T-cell (primary cell): ENCODE results near the gene ADAM12. TPM values are rescaled to one million over a fixed set of nuclear protein-coding genes. Genes with fewer than 3 reads are reported as not detected.

ENCODE experiments used
- ATAC-seq, 4 experiments: fragments of 200-7000 bp in 3 of 4; fragments of 150-1000 bp in 1 of 4; cut with Tn5 transposase; replicated peaks in 1 of 4; 1 replicate in 3 of 4; 2 replicates in 1 of 4; pipeline ENCODE4 v1.10.0; 2021; ENCODE audit warnings: moderate library complexity in 3 of 4, mild to moderate bottlenecking in 2 of 4, moderate number of reproducible peaks in 1 of 4
- CTCF ChIA-PET, 2 donors: fragments of 300-600 bp; sonication (Branson Sonifier 250); formaldehyde crosslinking; loops; one replicate each; lab custom pipeline; 2022; ENCODE audit warnings: antibody characterized with exemption in 2 of 2; lab: Charles Lee
- POLR2A ChIA-PET, 2 donors: fragments of 300-600 bp; sonication (Branson Sonifier 250); formaldehyde crosslinking; loops; one replicate each; lab custom pipeline; 2022; ENCODE audit warnings: antibody characterized with exemption in 2 of 2; lab: Charles Lee
- DNase-seq, 35 experiments: peaks; one replicate each; pipeline versions ENCODE4 v3.0.0 to v3.0.0-alpha.2; 2013 to 2023
- H3K27ac ChIP-seq: one replicate; pipeline ENCODE4 v1.5.1; 2013; ENCODE audit warnings: low read length
- H3K27me3 ChIP-seq, 2 experiments: replicated peaks in 1 of 2; 1 replicate in 1 of 2; 2 replicates in 1 of 2; pipeline versions ENCODE4 v1.6.1 to v1.7.0; 2013; ENCODE audit warnings: low read length in 1 of 2, mixed read lengths in 1 of 2; ENCODE audit not compliant: control insufficient read depth in 2 of 2, insufficient read depth in 2 of 2; ENCODE audit errors: extremely low read depth in 1 of 2
- H3K36me3 ChIP-seq, 2 donors: 1 replicate in 1 of 2; 2 replicates in 1 of 2; pipeline versions ENCODE4 v1.6.1 to v1.7.0; 2013; ENCODE audit warnings: low read length in 1 of 2; ENCODE audit not compliant: control insufficient read depth in 2 of 2, insufficient read depth in 1 of 2; ENCODE audit errors: extremely low read depth in 1 of 2
- H3K4me1 ChIP-seq, 2 experiments: 1 replicate in 1 of 2; 2 replicates in 1 of 2; pipeline versions ENCODE4 v1.6.1 to v1.7.0; 2013; ENCODE audit warnings: low read length in 2 of 2, mixed read lengths in 1 of 2; ENCODE audit not compliant: insufficient read depth in 2 of 2, control insufficient read depth in 1 of 2; ENCODE audit errors: extremely low read depth in 1 of 2
- H3K4me3 ChIP-seq, 2 donors: 1 replicate in 1 of 2; 2 replicates in 1 of 2; pipeline versions ENCODE4 v1.5.1 to v1.7.0; 2013; ENCODE audit warnings: mild to moderate bottlenecking in 2 of 2, low read length in 1 of 2, moderate library complexity in 1 of 2; ENCODE audit not compliant: control insufficient read depth in 1 of 2; ENCODE audit errors: extremely low read depth in 1 of 2
- H3K9me3 ChIP-seq: 2 replicates; pipeline ENCODE4 v1.7.0; 2013
- H3K27ac Mint-ChIP-seq, 2 donors: one replicate each; pipeline ENCODE4 v1.8.0; 2020 to 2021; ENCODE audit warnings: mild to moderate bottlenecking in 2 of 2, mixed read lengths in 2 of 2
- H3K27me3 Mint-ChIP-seq, 2 donors: one replicate each; pipeline ENCODE4 v1.8.0; 2021 to 2022; ENCODE audit warnings: mixed read lengths in 2 of 2
- H3K36me3 Mint-ChIP-seq: one replicate; pipeline ENCODE4 v1.8.0; 2021; ENCODE audit warnings: mixed read lengths
- H3K4me1 Mint-ChIP-seq, 3 donors: one replicate each; pipeline ENCODE4 v1.8.0; 2020 to 2022; ENCODE audit warnings: mixed read lengths in 3 of 3, mild to moderate bottlenecking in 1 of 3
- H3K4me3 Mint-ChIP-seq, 3 donors: one replicate each; pipeline ENCODE4 v1.8.0; 2020 to 2022; ENCODE audit warnings: mild to moderate bottlenecking in 3 of 3, mixed read lengths in 3 of 3, moderate library complexity in 3 of 3
- H3K9me3 Mint-ChIP-seq, 3 donors: one replicate each; pipeline ENCODE4 v1.8.0; 2020 to 2022; ENCODE audit warnings: mixed read lengths in 3 of 3
- WGBS: methylation state at CpG from one replicate; pipeline ENCODE4 v1.1.5; 2013; ENCODE audit warnings: missing lambda C conversion rate; ENCODE audit not compliant: insufficient coverage; 5-methylcytosine and 5-hydroxymethylcytosine counted together
- total RNA-seq, 35 experiments: library from RNA in 6 of 35; stranded (reverse) in 6 of 35; fragments of 120-200 nt in 1 of 35; gene quantifications; one replicate each; pipeline versions ENCODE4 v1.2.1 to v1.2.4 and lab custom pipeline; 2013 to 2026

Gene ADAM12
- total RNA-seq, 5 donors from 2014 or later (not counting 1 experiment from before 2014, with no cell fraction given), result 0.35 to 5.7 (median 1.2) TPM

- H3K4me1 Mint-ChIP-seq, result peaks cover 4 to 20% (median 7%) of the 10 kb centered on the region in 3 donors
- H3K27ac ChIP-seq, result no peak overlapping the region
- no peak overlapping the region for H3K4me3 Mint-ChIP-seq
- no peak for ATAC-seq
- peaks cover 0 to 2% of the 10 kb centered on the region in 2 experiments for H3K4me1 ChIP-seq
- no peaks in the 10 kb centered on the region for H3K27me3 ChIP-seq
- DNase-seq, result no peak
- no peak overlapping the region for H3K4me3 ChIP-seq
- H3K36me3 Mint-ChIP-seq, result no peaks in the 10 kb centered on the region
- WGBS, result no CpG with 5 or more reads among the region's 4 CpGs
- no peaks in the 10 kb centered on the region for H3K27me3 Mint-ChIP-seq
- peaks cover 0 to 11% (median 4%) of the 10 kb centered on the region in 3 donors for H3K9me3 Mint-ChIP-seq
- H3K27ac Mint-ChIP-seq, result no peak overlapping the region
- ChIA-PET POLR2A (no interaction called here), CTCF (interaction anchor here in 1 of 2 donors (0.7 kb wide), 1 partner anchor 15 kb away, joined by 4 read pairs; no protein-coding TSS in a partner anchor)
- H3K9me3 ChIP-seq, result no peaks in the 10 kb centered on the region
- H3K36me3 ChIP-seq, result no peaks in the 10 kb centered on the region
These were observed 256.9 kb downstream of the ADAM12 start for GRCh38 chr10:126131341-126131740.

- ATAC-seq (no peak), DNase-seq (no peak)
- Mint-ChIP-seq H3K9me3 (peaks cover 0 to 11% (median 4%) of the 10 kb centered on the region in 3 donors), H3K27ac (no peak overlapping the region), H3K36me3 (no peaks in the 10 kb centered on the region), H3K4me1 (peaks cover 0 to 12% (median 0%) of the 10 kb centered on the region in 3 donors), H3K27me3 (no peaks in the 10 kb centered on the region), H3K4me3 (no peak overlapping the region)
- H3K9me3 ChIP-seq, result no peaks in the 10 kb centered on the region
- no peaks in the 10 kb centered on the region for H3K4me1 ChIP-seq
- no peaks in the 10 kb centered on the region for H3K27me3 ChIP-seq
- 83% methylated on average over 7 of the region's 9 CpGs for WGBS
- POLR2A ChIA-PET, result no interaction called here
- H3K36me3 ChIP-seq, result no peaks in the 10 kb centered on the region
- H3K27ac ChIP-seq, result no peak overlapping the region
- H3K4me3 ChIP-seq, result no peak overlapping the region
- CTCF ChIA-PET, result interaction anchor here in 1 of 2 donors (0.7 kb wide), 1 partner anchor 21 kb away, joined by 7 read pairs; no protein-coding TSS in a partner anchor
These were observed 258.0 kb downstream of the ADAM12 start for GRCh38 chr10:126130271-126130710.

GRCh38 chr10:126129026-126129425, 259.3 kb downstream of the ADAM12 start:
- H3K27me3 Mint-ChIP-seq, result no peaks in the 10 kb centered on the region
- 64% methylated on average over 5 of the region's 7 CpGs for WGBS
- no peaks in the 10 kb centered on the region for H3K9me3 ChIP-seq
- no peaks in the 10 kb centered on the region for H3K36me3 Mint-ChIP-seq
- H3K27ac ChIP-seq, result no peak overlapping the region
- no peaks in the 10 kb centered on the region for H3K27me3 ChIP-seq
- DNase-seq (no peak), ATAC-seq (no peak)
- H3K36me3 ChIP-seq, result no peaks in the 10 kb centered on the region
- no peaks in the 10 kb centered on the region for H3K4me1 ChIP-seq
- H3K4me3 Mint-ChIP-seq, result no peak overlapping the region
- POLR2A ChIA-PET, result no interaction called here
- H3K9me3 Mint-ChIP-seq, result peaks cover 0 to 11% (median 4%) of the 10 kb centered on the region in 3 donors
- H3K27ac Mint-ChIP-seq, result no peak overlapping the region
- CTCF ChIA-PET, result interaction anchor here (0.6 to 0.7 kb wide), 2 partner anchors 167 to 209 kb away, joined by 3 to 4 read pairs; no protein-coding TSS in a partner anchor
- peaks cover 0 to 12% (median 0%) of the 10 kb centered on the region in 3 donors for H3K4me1 Mint-ChIP-seq
- no peak overlapping the region for H3K4me3 ChIP-seq

- Histone ChIP-seq H3K27ac (no peak overlapping the region), H3K9me3 (no peaks in the 10 kb centered on the region), H3K4me1 (no peaks in the 10 kb centered on the region), H3K27me3 (no peaks in the 10 kb centered on the region), H3K36me3 (no peaks in the 10 kb centered on the region), H3K4me3 (no peak overlapping the region)
- Mint-ChIP-seq H3K36me3 (no peaks in the 10 kb centered on the region), H3K9me3 (peaks cover 0 to 11% (median 4%) of the 10 kb centered on the region in 3 donors), H3K27ac (no peak overlapping the region), H3K4me3 (no peak overlapping the region), H3K27me3 (no peaks in the 10 kb centered on the region), H3K4me1 (peaks cover 0 to 12% (median 0%) of the 10 kb centered on the region in 3 donors)
- ChIA-PET CTCF (interaction anchor here in 1 of 2 donors (0.7 kb wide), 1 partner anchor 167 kb away, joined by 3 read pairs; no protein-coding TSS in a partner anchor), POLR2A (no interaction called here)
- DNase-seq (no peak), ATAC-seq (peak in 1 of 4 experiments; percentile 15)
- 95% methylated on average over 17 of the region's 21 CpGs for WGBS
These were observed 259.7 kb downstream of the ADAM12 start for GRCh38 chr10:126128581-126128980.

GRCh38 chr10:126127481-126128029, 260.7 kb downstream of the ADAM12 start:
- DNase-seq (no peak), ATAC-seq (no peak)
- H3K4me1 ChIP-seq, result no peaks in the 10 kb centered on the region
- no peak overlapping the region for H3K4me3 ChIP-seq
- peaks cover 0 to 2% of the 10 kb centered on the region in 2 experiments for H3K27me3 ChIP-seq
- CTCF ChIA-PET, result no interaction called here
- peaks cover 0 to 12% (median 0%) of the 10 kb centered on the region in 3 donors for H3K4me1 Mint-ChIP-seq
- POLR2A ChIA-PET, result no interaction called here
- H3K9me3 Mint-ChIP-seq, result peaks cover 0 to 11% (median 4%) of the 10 kb centered on the region in 3 donors
- H3K27ac ChIP-seq, result no peak overlapping the region
- 65% methylated on average over 5 of the region's 7 CpGs for WGBS
- H3K4me3 Mint-ChIP-seq, result no peak overlapping the region
- H3K27me3 Mint-ChIP-seq, result no peaks in the 10 kb centered on the region
- no peaks in the 10 kb centered on the region for H3K36me3 Mint-ChIP-seq
- no peaks in the 10 kb centered on the region for H3K9me3 ChIP-seq
- no peaks in the 10 kb centered on the region for H3K36me3 ChIP-seq
- no peak overlapping the region for H3K27ac Mint-ChIP-seq

GRCh38 chr10:126126866-126127265, 261.4 kb downstream of the ADAM12 start:
- WGBS, result 58% methylated on average over 3 of the region's 4 CpGs
- H3K36me3 ChIP-seq, result no peaks in the 10 kb centered on the region
- peaks cover 0 to 2% of the 10 kb centered on the region in 2 experiments for H3K27me3 ChIP-seq
- H3K27ac Mint-ChIP-seq, result no peak overlapping the region
- POLR2A ChIA-PET, result no interaction called here
- no peaks in the 10 kb centered on the region for H3K9me3 ChIP-seq
- ATAC-seq (no peak), DNase-seq (no peak)
- CTCF ChIA-PET, result no interaction called here
- H3K27me3 Mint-ChIP-seq, result no peaks in the 10 kb centered on the region
- no peaks in the 10 kb centered on the region for H3K36me3 Mint-ChIP-seq
- peaks cover 0 to 12% (median 0%) of the 10 kb centered on the region in 3 donors for H3K4me1 Mint-ChIP-seq
- no peaks in the 10 kb centered on the region for H3K4me1 ChIP-seq
- H3K4me3 Mint-ChIP-seq, result no peak overlapping the region
- peaks cover 0 to 11% (median 4%) of the 10 kb centered on the region in 3 donors for H3K9me3 Mint-ChIP-seq
- H3K27ac ChIP-seq, result no peak overlapping the region
- H3K4me3 ChIP-seq, result no peak overlapping the region
